ENCODE data around the gene RFLNA. TPM values are rescaled to one million over a fixed set of nuclear protein-coding genes. Genes with fewer than 3 reads are reported as not detected.

Gene RFLNA
- total and polyA plus RNA-seq, 4 donors: 0.40 to 1.8 (median 1.4) TPM

- no peak for DNase-seq
- H3K4me3 ChIP-seq: no peak overlapping the region
- H3K27me3 ChIP-seq (ENCODE audit: control insufficient read depth in 3 of 3, insufficient read depth in 3 of 3, low read length in 2 of 3): peaks cover 0 to 6% (median 0%) of the 10 kb centered on the region in 3 donors
- no peak overlapping the region for H3K27ac ChIP-seq (ENCODE audit: low read depth in 1 of 2, low read length in 1 of 2)
- peaks cover 0 to 29% (median 6%) of the 10 kb centered on the region in 5 donors for H3K4me1 ChIP-seq (ENCODE audit: control insufficient read depth in 5 of 5, insufficient read depth in 5 of 5, low read length in 5 of 5)
- no peak overlapping the region for H3K9ac ChIP-seq (ENCODE audit: insufficient read depth in 1 of 2, low read length in 2 of 2)
- peaks cover 0 to 2% (median 0%) of the 10 kb centered on the region in 4 donors for H3K36me3 ChIP-seq (ENCODE audit: control insufficient read depth in 4 of 4, insufficient read depth in 4 of 4, low read length in 4 of 4)
- no peak for ATAC-seq (ENCODE audit: insufficient read depth, low FRiP score)
- no peaks in the 10 kb centered on the region for H3K9me3 ChIP-seq (ENCODE audit: control insufficient read depth in 4 of 4, insufficient read depth in 3 of 4, low read length in 3 of 4)
- TF ChIP-seq, protein P1, sequence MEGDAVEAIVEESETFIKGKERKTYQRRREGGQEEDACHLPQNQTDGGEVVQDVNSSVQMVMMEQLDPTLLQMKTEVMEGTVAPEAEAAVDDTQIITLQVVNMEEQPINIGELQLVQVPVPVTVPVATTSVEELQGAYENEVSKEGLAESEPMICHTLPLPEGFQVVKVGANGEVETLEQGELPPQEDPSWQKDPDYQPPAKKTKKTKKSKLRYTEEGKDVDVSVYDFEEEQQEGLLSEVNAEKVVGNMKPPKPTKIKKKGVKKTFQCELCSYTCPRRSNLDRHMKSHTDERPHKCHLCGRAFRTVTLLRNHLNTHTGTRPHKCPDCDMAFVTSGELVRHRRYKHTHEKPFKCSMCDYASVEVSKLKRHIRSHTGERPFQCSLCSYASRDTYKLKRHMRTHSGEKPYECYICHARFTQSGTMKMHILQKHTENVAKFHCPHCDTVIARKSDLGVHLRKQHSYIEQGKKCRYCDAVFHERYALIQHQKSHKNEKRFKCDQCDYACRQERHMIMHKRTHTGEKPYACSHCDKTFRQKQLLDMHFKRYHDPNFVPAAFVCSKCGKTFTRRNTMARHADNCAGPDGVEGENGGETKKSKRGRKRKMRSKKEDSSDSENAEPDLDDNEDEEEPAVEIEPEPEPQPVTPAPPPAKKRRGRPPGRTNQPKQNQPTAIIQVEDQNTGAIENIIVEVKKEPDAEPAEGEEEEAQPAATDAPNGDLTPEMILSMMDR (IDR thresholded peaks at IDR 0.05; ENCODE audit: control extremely low read depth, extremely low read depth): no peak
- WGBS, 2 donors: 90 to 93% methylated on average over 4 of the region's 4 CpGs
These were observed 2.5 kb downstream of the RFLNA start for GRCh38 chr12:124297389-124297788.

DNA sequence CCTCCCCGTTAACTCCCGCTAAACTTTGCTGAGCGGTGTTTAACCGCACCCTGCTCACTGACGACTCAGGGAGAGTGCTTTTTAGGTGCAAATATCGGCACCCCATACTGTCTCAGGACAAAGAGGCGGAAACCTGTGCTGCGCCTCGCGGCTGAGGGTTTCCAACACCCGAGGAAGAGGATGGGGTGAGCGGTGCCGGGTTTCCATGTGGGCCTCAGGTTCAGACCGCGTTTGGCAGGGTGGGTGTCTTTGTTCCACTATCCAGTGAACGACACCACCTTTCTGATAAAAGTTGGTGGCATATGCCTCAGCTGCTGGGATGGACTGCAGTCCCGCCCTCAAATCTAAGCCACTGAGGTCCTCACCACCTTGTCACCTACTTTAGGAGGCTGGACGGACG, 3.0 kb downstream of the RFLNA start:
- ATAC-seq (ENCODE audit: insufficient read depth, low FRiP score): no peak
- no peak overlapping the region for H3K9ac ChIP-seq (ENCODE audit: insufficient read depth in 1 of 2, low read length in 2 of 2)
- H3K9me3 ChIP-seq (ENCODE audit: control insufficient read depth in 4 of 4, insufficient read depth in 3 of 4, low read length in 3 of 4): no peaks in the 10 kb centered on the region
- TF ChIP-seq, protein P1 (IDR thresholded peaks at IDR 0.05; ENCODE audit: control extremely low read depth, extremely low read depth): no peak
- 84 to 92% methylated on average over 19 of the region's 19 CpGs for WGBS, 2 donors
- H3K27ac ChIP-seq (ENCODE audit: low read depth in 1 of 2, low read length in 1 of 2): no peak overlapping the region
- peaks cover 0 to 29% (median 6%) of the 10 kb centered on the region in 5 donors for H3K4me1 ChIP-seq (ENCODE audit: control insufficient read depth in 5 of 5, insufficient read depth in 5 of 5, low read length in 5 of 5)
- peaks cover 0 to 2% (median 0%) of the 10 kb centered on the region in 4 donors for H3K36me3 ChIP-seq (ENCODE audit: control insufficient read depth in 4 of 4, insufficient read depth in 4 of 4, low read length in 4 of 4)
- H3K4me3 ChIP-seq: no peak overlapping the region
- H3K27me3 ChIP-seq (ENCODE audit: control insufficient read depth in 3 of 3, insufficient read depth in 3 of 3, low read length in 2 of 3): peaks cover 0 to 6% (median 0%) of the 10 kb centered on the region in 3 donors
- no peak for DNase-seq

- no peak overlapping the region for H3K27ac ChIP-seq (ENCODE audit: low read depth in 1 of 2, low read length in 1 of 2)
- no peak for DNase-seq
- TF ChIP-seq, protein P1 (IDR thresholded peaks at IDR 0.05; ENCODE audit: control extremely low read depth, extremely low read depth): no peak
- 97 to 99% methylated on average over 10 of the region's 10 CpGs for WGBS, 2 donors
- ATAC-seq (ENCODE audit: insufficient read depth, low FRiP score): no peak
- no peaks in the 10 kb centered on the region for H3K9me3 ChIP-seq (ENCODE audit: control insufficient read depth in 4 of 4, insufficient read depth in 3 of 4, low read length in 3 of 4)
- no peak overlapping the region for H3K9ac ChIP-seq (ENCODE audit: insufficient read depth in 1 of 2, low read length in 2 of 2)
- peaks cover 0 to 2% (median 0%) of the 10 kb centered on the region in 4 donors for H3K36me3 ChIP-seq (ENCODE audit: control insufficient read depth in 4 of 4, insufficient read depth in 4 of 4, low read length in 4 of 4)
- H3K4me1 ChIP-seq (ENCODE audit: control insufficient read depth in 5 of 5, insufficient read depth in 5 of 5, low read length in 5 of 5): peaks cover 0 to 27% (median 6%) of the 10 kb centered on the region in 5 donors
- no peak overlapping the region for H3K4me3 ChIP-seq
- H3K27me3 ChIP-seq (ENCODE audit: control insufficient read depth in 3 of 3, insufficient read depth in 3 of 3, low read length in 2 of 3): peaks cover 0 to 6% (median 0%) of the 10 kb centered on the region in 3 donors
These were observed 4.0 kb downstream of the RFLNA start for GRCh38 chr12:124298685-124299410.

Data from lung (tissue), 12 donors.